ENCODE data around the gene TMEM225B. TPM values are rescaled to one million over a fixed set of nuclear protein-coding genes. Genes with fewer than 3 reads are reported as not detected.
"Not testable (repeated sequence)": the region's sequence is repeated elsewhere in the genome, so short reads cannot be mapped to it uniquely, and the experiment has no call there.

Gene TMEM225B
- total RNA-seq, 1 donor: 0.43 TPM

DNA sequence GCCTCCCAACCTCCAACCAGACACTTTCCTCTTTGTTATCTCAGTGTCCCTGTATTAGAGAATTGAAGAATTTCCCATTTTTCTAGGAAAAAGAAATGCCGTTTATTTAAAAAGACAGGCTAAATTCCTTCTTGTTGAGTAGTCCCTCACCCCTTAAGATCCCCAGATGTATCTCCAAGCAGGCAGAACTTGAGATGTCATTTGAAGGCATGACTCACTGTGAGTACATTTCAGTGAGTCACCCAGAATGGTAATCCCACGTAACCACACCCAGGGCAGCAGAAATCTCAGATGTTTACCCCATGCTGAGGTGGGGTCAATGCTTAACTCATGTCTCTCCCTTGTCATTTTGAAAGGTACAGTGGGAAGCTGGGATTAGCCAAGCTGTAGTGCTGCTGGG lies 35.2 kb upstream of the TMEM225B start:
- no peak for TF ChIP-seq CTCF (IDR thresholded peaks at IDR 0.05; ENCODE audit: insufficient read depth, low read depth, low read length)
- H3K4me3 ChIP-seq (ENCODE audit: low read depth, low read length): no peak overlapping the region
- DNase-seq (ENCODE audit: low read depth): peak; percentile 99

- H3K4me3 ChIP-seq (ENCODE audit: low read depth, low read length): no peak overlapping the region
- DNase-seq (ENCODE audit: low read depth): peak; percentile 78
- TF ChIP-seq CTCF (IDR thresholded peaks at IDR 0.05; ENCODE audit: insufficient read depth, low read depth, low read length): no peak
These were observed 34.4 kb upstream of the TMEM225B start for GRCh38 chr7:99563650-99564049.

DNA sequence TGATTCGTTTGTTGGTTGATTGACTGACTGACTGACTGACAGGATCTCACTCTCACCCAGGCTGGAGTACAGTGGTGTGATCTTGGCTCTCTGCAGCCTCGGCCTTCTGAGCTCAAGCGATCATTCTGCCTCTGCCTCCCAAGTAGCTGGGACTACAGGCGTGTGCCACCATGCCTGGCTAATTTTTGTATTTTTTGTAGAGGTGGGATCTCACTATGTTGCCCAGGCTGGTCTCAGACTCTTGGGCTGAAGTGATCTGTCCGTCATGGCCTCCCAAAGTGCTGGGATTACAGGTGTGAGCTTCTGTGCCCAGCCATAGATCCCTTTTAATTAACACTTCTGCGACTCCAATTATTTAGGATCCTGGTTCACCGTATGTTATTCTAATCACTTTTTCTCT lies 29.3 kb upstream of the TMEM225B start:
- not testable (repeated sequence) for DNase-seq (ENCODE audit: low read depth); H3K4me3 ChIP-seq (ENCODE audit: low read depth, low read length)

DNA sequence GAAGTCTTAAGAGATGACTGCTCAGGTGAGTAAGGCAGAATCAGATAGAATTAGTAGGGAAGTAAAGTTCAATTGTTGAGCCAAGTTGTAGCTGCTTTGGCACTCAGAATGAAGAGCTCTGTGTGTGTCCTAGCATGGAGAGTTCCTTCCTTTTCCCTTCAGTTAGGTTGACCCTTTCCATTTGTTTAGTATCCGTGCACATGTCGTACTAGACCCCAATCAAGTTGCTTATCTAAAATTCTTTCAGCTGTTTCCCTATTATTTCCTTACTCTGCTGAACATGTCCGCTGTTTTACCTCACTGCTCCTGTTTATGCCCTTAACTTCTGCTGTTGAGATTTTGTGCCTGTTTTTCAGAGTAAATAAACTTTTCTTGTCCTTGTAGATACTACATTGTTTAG lies 26.3 kb upstream of the TMEM225B start:
- no peak for TF ChIP-seq CTCF (IDR thresholded peaks at IDR 0.05; ENCODE audit: insufficient read depth, low read depth, low read length)
- no peak overlapping the region for H3K4me3 ChIP-seq (ENCODE audit: low read depth, low read length)
- no peak for DNase-seq (ENCODE audit: low read depth)

GRCh38 chr7:99573257-99573656 lies 24.8 kb upstream of the TMEM225B start:
- no peak overlapping the region for H3K4me3 ChIP-seq (ENCODE audit: low read depth, low read length)
- no peak for TF ChIP-seq CTCF (IDR thresholded peaks at IDR 0.05; ENCODE audit: insufficient read depth, low read depth, low read length)
- no peak for DNase-seq (ENCODE audit: low read depth)

- H3K4me3 ChIP-seq (ENCODE audit: low read depth, low read length): no peak overlapping the region
- DNase-seq (ENCODE audit: low read depth): no peak
- no peak for TF ChIP-seq CTCF (IDR thresholded peaks at IDR 0.05; ENCODE audit: insufficient read depth, low read depth, low read length)
These were observed 21.8 kb upstream of the TMEM225B start for GRCh38 chr7:99576251-99576650.

DNA sequence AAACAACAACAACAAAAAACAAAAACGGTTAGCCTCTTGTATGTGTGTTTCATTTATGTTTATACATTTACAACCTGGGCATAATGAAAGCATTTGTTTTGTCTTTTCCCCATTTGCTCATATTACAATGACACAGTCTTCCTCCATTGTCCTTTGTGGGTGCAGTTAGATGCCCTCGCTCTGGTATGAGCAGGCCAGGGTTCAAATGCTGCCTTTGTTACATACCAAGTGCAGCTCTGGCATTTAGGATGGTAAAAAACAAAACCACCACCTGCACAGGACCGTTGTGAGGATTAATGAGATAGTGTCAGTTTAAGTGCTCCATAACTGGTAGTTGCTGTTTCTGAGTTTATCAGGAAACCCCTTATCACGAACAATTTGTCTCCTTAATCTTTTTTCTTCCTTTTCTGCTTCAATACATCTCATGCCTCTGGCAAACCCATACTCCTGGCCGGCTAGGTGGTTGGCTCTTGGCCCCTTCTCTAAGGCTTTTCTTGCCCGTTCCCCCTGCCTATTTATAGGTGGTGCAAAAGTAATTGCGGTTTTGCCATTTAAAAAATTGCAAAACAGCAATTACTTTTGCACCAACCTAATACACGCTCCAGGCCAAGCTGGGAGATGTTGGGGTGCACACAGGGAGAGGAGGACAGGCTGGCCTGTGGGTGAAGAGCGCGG lies 18.6 kb upstream of the TMEM225B start:
- no peak for DNase-seq (ENCODE audit: low read depth)
- peak overlapping the region; percentile 62 for H3K4me3 ChIP-seq (ENCODE audit: low read depth, low read length)
- no peak for TF ChIP-seq CTCF (IDR thresholded peaks at IDR 0.05; ENCODE audit: insufficient read depth, low read depth, low read length)
